GM20431 (cell line): ENCODE data around the gene HDHD2.

Experiments
- in situ Hi-C: fragments of 300-500 bp; cut with MseI, MboI; formaldehyde crosslinking; loops from one replicate; pipeline ENCODE4 v1.15.0; 2020; ENCODE audit warnings: low sequenced_read_pairs; ENCODE audit not compliant: unreplicated experiment

Gene HDHD2

GRCh38 chr18:47149457-47150028, 757 bp downstream of the HDHD2 start:
- in situ Hi-C loops = no loop called here

GRCh38 chr18:47146206-47146605, 4.1 kb downstream of the HDHD2 start:
- in situ Hi-C loops = no loop called here

DNA sequence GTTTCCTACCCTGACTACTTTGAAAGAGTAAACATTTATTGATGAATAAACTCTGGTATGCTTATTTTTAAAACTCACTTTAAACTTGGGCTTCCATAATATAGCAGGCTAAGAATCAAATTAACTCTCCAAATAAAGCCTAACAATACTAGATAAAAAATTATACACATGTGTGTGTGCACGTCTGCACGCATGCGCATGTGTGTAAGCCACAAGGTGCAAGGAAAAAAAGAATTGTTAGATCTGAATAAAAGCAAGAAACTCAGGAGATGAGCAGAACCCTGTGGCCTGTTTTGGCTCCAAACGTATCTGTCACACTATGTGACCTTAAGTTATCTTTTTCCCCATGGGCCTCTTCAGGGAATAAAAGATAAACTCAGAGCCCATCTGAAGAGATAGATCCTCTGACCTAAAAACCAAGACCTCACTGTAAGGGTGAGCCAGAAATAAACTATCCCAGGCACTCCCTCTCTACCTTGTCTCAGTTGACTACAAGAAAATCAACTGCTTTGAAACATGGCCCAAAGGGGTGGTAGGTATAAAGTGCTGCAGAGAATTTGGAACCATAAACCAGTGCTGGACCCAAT, 6.3 kb downstream of the HDHD2 start:
- in situ Hi-C loops = no loop called here

DNA sequence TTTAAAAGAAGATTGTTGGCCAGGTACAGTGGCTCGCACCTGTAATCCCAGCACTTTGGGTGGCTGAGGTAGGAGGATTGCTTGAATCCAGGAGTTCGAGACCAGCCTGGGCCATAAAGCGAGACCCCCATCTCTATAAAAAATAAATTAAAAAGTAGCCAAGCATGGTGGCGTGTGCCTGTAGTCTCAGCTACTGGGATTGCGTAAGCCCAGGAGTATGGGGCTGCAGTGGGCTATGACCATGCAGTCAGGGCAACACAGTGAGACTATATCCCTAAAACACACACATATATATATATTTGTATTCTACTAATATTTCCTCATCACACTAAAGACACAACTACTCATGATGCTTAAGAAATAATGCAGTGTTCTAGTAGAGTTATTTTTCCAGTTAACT, 7.1 kb downstream of the HDHD2 start:
- in situ Hi-C loops = no loop called here

GRCh38 chr18:47141289-47141688, 9.0 kb downstream of the HDHD2 start:
- in situ Hi-C loops = no loop called here

DNA sequence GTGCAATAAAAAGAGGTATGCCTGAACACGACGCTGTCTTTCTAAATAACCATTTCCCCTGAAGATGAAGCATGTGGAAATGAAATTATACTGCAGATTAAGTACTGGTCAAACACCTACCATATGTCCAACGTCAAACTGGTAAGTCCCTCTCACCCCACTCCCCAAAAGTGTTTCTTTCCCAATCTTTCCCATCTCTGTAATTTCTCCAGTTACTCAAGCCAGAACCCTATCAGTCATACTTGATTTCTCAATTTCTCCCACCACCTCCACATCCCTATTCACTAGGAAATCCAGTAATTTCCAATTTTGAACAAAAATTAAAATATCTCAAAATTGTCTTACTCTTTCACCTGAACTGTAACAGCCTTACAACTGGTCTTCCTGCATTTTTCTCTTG, 29.2 kb downstream of the HDHD2 start:
- in situ Hi-C loops = no loop called here

GRCh38 chr18:47120428-47120827, 29.9 kb downstream of the HDHD2 start:
- in situ Hi-C loops = no loop called here

DNA sequence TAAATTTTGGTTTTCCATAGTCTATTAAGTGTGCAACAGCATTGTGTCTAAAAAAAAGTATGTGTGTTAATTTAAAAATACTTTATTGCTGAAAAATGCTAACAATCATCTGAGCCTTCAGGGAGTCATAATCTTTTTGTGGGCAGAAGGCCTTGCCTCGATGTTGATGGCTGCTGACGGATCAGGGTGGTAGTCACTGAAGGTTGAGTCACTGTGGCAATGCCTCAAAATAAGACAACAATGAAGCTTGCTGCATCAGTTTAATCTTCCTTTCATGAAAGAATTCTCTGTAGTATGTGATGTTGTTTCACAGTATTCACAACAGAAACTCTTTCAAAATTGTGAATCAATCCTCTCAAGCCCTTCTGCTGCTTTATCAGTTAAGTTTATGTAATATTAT, 31.3 kb downstream of the HDHD2 start:
- in situ Hi-C loops = no loop called here

GRCh38 chr18:47115205-47115604, 35.1 kb downstream of the HDHD2 start:
- in situ Hi-C loops = no loop called here

DNA sequence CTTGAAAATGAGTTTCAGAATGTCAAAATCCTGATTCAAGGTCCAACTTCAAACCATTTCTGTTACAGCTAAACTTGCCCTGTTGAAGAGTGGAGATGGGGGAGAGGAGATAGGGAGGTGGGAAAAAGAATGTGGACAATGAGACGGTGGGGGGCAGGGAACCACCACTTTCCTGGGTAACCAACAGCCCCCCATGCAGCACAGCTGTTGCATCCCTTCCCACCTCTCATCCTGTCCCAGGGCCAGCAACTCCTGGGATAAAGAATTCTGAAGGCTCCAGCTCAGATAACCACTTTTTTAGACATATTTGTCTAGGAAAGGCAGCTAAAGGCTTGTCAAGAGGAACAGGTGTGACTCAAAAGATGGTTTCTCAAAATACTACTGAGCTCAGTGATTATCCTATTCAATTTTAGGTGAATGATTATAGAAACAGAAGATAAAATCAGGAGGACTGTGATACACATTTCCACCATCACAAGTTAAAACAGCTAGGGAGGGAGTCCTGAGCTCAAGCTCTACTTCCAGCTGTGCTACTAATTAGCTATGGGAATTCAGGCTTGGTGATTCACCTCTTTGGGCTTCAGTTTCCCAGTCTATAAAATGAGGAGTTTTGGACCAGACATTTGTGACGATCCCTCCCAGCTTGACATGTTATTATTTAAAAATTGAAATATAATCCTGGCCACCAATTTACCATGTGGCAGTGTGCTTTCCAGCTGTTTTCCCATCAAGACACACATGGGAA, 36.3 kb downstream of the HDHD2 start:
- in situ Hi-C loops = no loop called here

- in situ Hi-C loops = no loop called here
Observed at GRCh38 chr18:47110492-47111274, 39.6 kb downstream of the HDHD2 start.

DNA sequence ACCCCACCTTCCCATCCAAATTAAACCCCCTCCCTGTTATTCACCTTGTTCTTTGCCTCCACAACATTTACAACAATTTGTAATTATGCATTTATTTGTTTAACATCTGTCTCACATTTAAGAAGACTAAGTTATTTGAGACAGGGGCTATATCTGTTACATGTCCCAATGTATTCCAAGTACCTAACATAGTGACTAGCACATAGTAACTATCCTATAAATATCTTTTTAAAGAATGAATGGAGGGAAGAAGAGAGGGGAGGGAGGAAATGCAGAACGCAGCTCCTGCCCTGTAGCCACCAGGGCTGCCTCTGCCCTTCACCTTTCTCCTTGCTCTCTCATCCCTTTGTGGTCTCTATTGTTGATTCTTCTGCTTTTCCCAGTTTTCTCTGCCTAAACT, 40.6 kb downstream of the HDHD2 start:
- in situ Hi-C loops = loop anchor here (10.0 kb wide), 1 partner anchor 95 kb away; no protein-coding TSS in a partner anchor

- in situ Hi-C loops = loop anchor here (10.0 kb wide), 1 partner anchor 96 kb away; no protein-coding TSS in a partner anchor
Observed at GRCh38 chr18:47108998-47109405, 41.3 kb downstream of the HDHD2 start.

DNA sequence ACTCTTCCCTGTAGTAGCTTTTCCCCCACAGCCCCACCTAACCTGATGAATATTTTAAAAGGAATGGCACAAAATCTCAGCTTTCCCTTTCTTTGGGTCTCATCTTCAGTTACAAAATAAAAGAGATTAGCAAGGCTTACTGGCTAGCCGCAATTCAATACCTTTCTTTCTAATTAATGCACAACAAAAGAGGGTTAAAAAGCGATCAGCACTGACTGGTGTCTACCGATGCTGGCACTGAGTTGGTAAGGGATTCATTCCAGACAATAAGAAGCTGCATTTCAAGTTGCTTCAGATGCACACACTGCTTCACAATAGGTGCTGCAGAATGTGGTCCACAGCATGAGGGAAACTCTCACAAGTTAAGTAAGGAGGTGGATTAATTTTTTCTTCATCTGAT, 41.9 kb downstream of the HDHD2 start:
- in situ Hi-C loops = loop anchor here (10.0 kb wide), 1 partner anchor 96 kb away; no protein-coding TSS in a partner anchor

GRCh38 chr18:47100212-47100831, 50.0 kb downstream of the HDHD2 start:
- in situ Hi-C loops = loop anchor here (10.0 kb wide), 1 partner anchor 104 kb away; no protein-coding TSS in a partner anchor

- in situ Hi-C loops = no loop called here
Observed at GRCh38 chr18:47095810-47096209, 54.5 kb downstream of the HDHD2 start.

DNA sequence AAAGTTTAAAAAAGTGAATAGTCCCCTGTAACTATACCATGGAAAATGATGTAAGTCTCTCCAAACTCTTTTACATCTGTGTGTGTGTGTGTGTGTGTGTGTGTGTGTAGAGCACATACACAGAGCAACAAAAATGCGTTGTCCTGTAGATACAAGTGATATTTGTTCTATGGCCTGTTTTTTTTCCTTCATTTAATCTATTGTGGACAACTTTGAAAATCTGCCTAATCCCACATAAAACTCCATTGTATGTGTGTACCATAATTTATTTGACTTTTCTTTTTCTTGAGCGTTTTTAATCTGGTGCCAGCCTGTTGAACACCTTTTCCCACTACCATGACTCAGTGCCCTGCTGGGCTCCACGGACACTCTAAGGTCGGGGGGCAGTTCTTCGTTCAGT, 62.6 kb downstream of the HDHD2 start:
- in situ Hi-C loops = no loop called here

- in situ Hi-C loops = no loop called here
Observed at GRCh38 chr18:47081578-47081977, 68.7 kb downstream of the HDHD2 start.

GRCh38 chr18:47080872-47081271, 69.4 kb downstream of the HDHD2 start:
- in situ Hi-C loops = no loop called here

- in situ Hi-C loops = no loop called here
Observed at GRCh38 chr18:47077111-47077510, 73.2 kb downstream of the HDHD2 start.
